Neural progenitor cell (in vitro differentiated cells): ENCODE measurements around the gene TMEM117. TPM values are rescaled to one million over a fixed set of nuclear protein-coding genes. Genes with fewer than 3 reads are reported as not detected.
A peak's percentile ranks its signal among the peaks of the same experiment; 100 is the strongest.

Experiments used
- DNase-seq: peaks from one replicate; pipeline ENCODE4 v3.0.0-alpha.2; 2016; ENCODE audit warnings: low spot score
- H2AFZ ChIP-seq: fragments of 200-600 bp; sonication (generic); replicated peaks from 2 replicates; pipeline ENCODE4 v1.6.1; 2016; ENCODE audit warnings: antibody characterized with exemption
- H3F3A ChIP-seq: fragments of 200-600 bp; sonication (generic); 2 replicates; pipeline ENCODE4 v1.6.1; 2016; ENCODE audit warnings: antibody characterized with exemption, low read depth
- H3K27ac ChIP-seq: fragments of 200-600 bp; sonication (generic); 2 replicates; pipeline ENCODE4 v1.5.1; 2016; ENCODE audit warnings: mild to moderate bottlenecking
- H3K27me3 ChIP-seq: fragments of 200-600 bp; sonication (generic); 2 replicates; pipeline ENCODE4 v1.6.1; 2016; ENCODE audit warnings: mild to moderate bottlenecking, moderate library complexity
- H3K36me3 ChIP-seq: fragments of 200-600 bp; sonication (generic); 2 replicates; pipeline ENCODE4 v1.5.1; 2016
- H3K4me1 ChIP-seq: fragments of 200-600 bp; sonication (generic); 2 replicates; pipeline ENCODE4 v1.6.1; 2016; ENCODE audit warnings: mixed run types
- H3K4me2 ChIP-seq: fragments of 200-600 bp; sonication (generic); 2 replicates; pipeline ENCODE4 v1.6.1; 2016
- H3K4me3 ChIP-seq: fragments of 200-600 bp; sonication (generic); 2 replicates; pipeline ENCODE4 v1.5.1; 2016
- H3K79me2 ChIP-seq: fragments of 200-600 bp; sonication (generic); 2 replicates; pipeline ENCODE4 v1.6.1; 2016; ENCODE audit warnings: low read depth
- H3K9ac ChIP-seq: fragments of 200-600 bp; sonication (generic); 2 replicates; pipeline ENCODE4 v1.6.1; 2016
- H3K9me3 ChIP-seq: fragments of 200-600 bp; sonication (generic); 2 replicates; pipeline ENCODE4 v1.5.1; 2016; ENCODE audit warnings: low read depth
- H4K20me1 ChIP-seq: fragments of 200-600 bp; sonication (generic); 2 replicates; pipeline ENCODE4 v1.6.1; 2016; ENCODE audit warnings: low read depth
- H3K27ac Mint-ChIP-seq: 3 replicates; pipeline ENCODE4 v1.8.0; 2021; ENCODE audit warnings: mixed read lengths
- H3K27me3 Mint-ChIP-seq: 2 replicates; pipeline ENCODE4 v1.8.0; 2022; ENCODE audit warnings: low read depth, mild to moderate bottlenecking, inconsistent platforms, moderate library complexity, mixed read lengths; ENCODE audit not compliant: insufficient read depth
- H3K36me3 Mint-ChIP-seq: 3 replicates; pipeline ENCODE4 v1.8.0; 2021; ENCODE audit warnings: mixed read lengths
- H3K4me1 Mint-ChIP-seq: 3 replicates; pipeline ENCODE4 v1.8.0; 2021; ENCODE audit warnings: mixed read lengths
- H3K4me3 Mint-ChIP-seq: 3 replicates; pipeline ENCODE4 v1.8.0; 2021; ENCODE audit warnings: mild to moderate bottlenecking, moderate library complexity, mixed read lengths
- H3K9me3 Mint-ChIP-seq: 3 replicates; pipeline ENCODE4 v1.8.0; 2020; ENCODE audit warnings: mixed read lengths
- CTCF ChIP-seq: fragments of 200-600 bp; sonication (generic); IDR thresholded peaks from 2 replicates; pipeline ENCODE4 v1.5.1; 2017; ENCODE audit warnings: antibody characterized with exemption, mild to moderate bottlenecking
- EZH2 ChIP-seq: fragments of 200-600 bp; sonication (generic); IDR thresholded peaks from 2 replicates; pipeline ENCODE4 v1.6.1; 2017; ENCODE audit warnings: antibody characterized with exemption, mild to moderate bottlenecking, moderate library complexity
- EZH2phosphoT487 ChIP-seq: fragments of 200-600 bp; sonication (generic); IDR thresholded peaks from 2 replicates; pipeline ENCODE4 v1.6.1; 2017; ENCODE audit warnings: antibody characterized with exemption
- total RNA-seq: library from RNA; depleted of rRNA; stranded (reverse); fragments of >200 nt; gene quantifications from 2 replicates; pipeline ENCODE4 v1.2.3, GENCODE V29; 2015; ENCODE audit warnings: low replicate concordance

The TMEM117 gene
- total RNA-seq, 1 donor from 2014 or later, result 1.6 TPM

- Histone ChIP-seq H3F3A (no peaks in the 10 kb centered on the region), H3K27ac (no peak overlapping the region), H4K20me1 (no peaks in the 10 kb centered on the region), H3K36me3 (no peaks in the 10 kb centered on the region), H3K4me3 (no peak overlapping the region), H3K9me3 (no peaks in the 10 kb centered on the region), H3K9ac (no peak overlapping the region), H3K4me2 (no peak overlapping the region), H3K4me1 (no peaks in the 10 kb centered on the region), H2AFZ (peak overlapping the region; percentile 53), H3K27me3 (no peaks in the 10 kb centered on the region), H3K79me2 (no peaks in the 10 kb centered on the region)
- Mint-ChIP-seq H3K27me3 (no peaks in the 10 kb centered on the region), H3K27ac (no peak overlapping the region), H3K9me3 (no peaks in the 10 kb centered on the region), H3K4me3 (no peak overlapping the region), H3K4me1 (no peaks in the 10 kb centered on the region), H3K36me3 (no peaks in the 10 kb centered on the region)
- peak; percentile 28 for DNase-seq
- TF ChIP-seq EZH2, result no peak
- no peak for TF ChIP-seq EZH2phosphoT487
- peak; percentile 55 for TF ChIP-seq CTCF
Observed at GRCh38 chr12:43914923-43915468, 79.1 kb downstream of the TMEM117 start.

- H3K79me2 ChIP-seq, result no peaks in the 10 kb centered on the region
- H3K4me3 Mint-ChIP-seq, result no peak overlapping the region
- H3K36me3 Mint-ChIP-seq, result no peaks in the 10 kb centered on the region
- H3K27ac Mint-ChIP-seq, result no peak overlapping the region
- H3K36me3 ChIP-seq, result no peaks in the 10 kb centered on the region
- no peaks in the 10 kb centered on the region for H3K27me3 ChIP-seq
- no peak overlapping the region for H3K4me3 ChIP-seq
- no peak overlapping the region for H3K4me2 ChIP-seq
- H3K9ac ChIP-seq, result no peak overlapping the region
- H3F3A ChIP-seq, result no peaks in the 10 kb centered on the region
- H3K9me3 ChIP-seq, result no peaks in the 10 kb centered on the region
- no peak overlapping the region for H3K27ac ChIP-seq
- H4K20me1 ChIP-seq, result no peaks in the 10 kb centered on the region
- no peaks in the 10 kb centered on the region for H3K27me3 Mint-ChIP-seq
- no peak overlapping the region for H2AFZ ChIP-seq
- no peaks in the 10 kb centered on the region for H3K9me3 Mint-ChIP-seq
- H3K4me1 ChIP-seq, result no peaks in the 10 kb centered on the region
- no peak for DNase-seq
- no peak for TF ChIP-seq CTCF
- no peak for TF ChIP-seq EZH2phosphoT487
- no peak for TF ChIP-seq EZH2
- H3K4me1 Mint-ChIP-seq, result no peaks in the 10 kb centered on the region
Observed at GRCh38 chr12:43917896-43918295, 82.0 kb downstream of the TMEM117 start.

- no peaks in the 10 kb centered on the region for H3K9me3 Mint-ChIP-seq
- no peak for TF ChIP-seq EZH2
- TF ChIP-seq EZH2phosphoT487, result no peak
- TF ChIP-seq CTCF, result no peak
- Histone ChIP-seq H3F3A (no peaks in the 10 kb centered on the region), H3K27ac (no peak overlapping the region), H3K27me3 (no peaks in the 10 kb centered on the region), H3K9me3 (no peaks in the 10 kb centered on the region), H3K79me2 (no peaks in the 10 kb centered on the region), H3K36me3 (no peaks in the 10 kb centered on the region), H3K9ac (no peak overlapping the region), H3K4me1 (no peaks in the 10 kb centered on the region), H3K4me3 (no peak overlapping the region), H2AFZ (no peak overlapping the region), H4K20me1 (no peaks in the 10 kb centered on the region), H3K4me2 (no peak overlapping the region)
- H3K27me3 Mint-ChIP-seq, result no peaks in the 10 kb centered on the region
- H3K27ac Mint-ChIP-seq, result no peak overlapping the region
- H3K36me3 Mint-ChIP-seq, result no peaks in the 10 kb centered on the region
- DNase-seq, result no peak
- H3K4me1 Mint-ChIP-seq, result no peaks in the 10 kb centered on the region
- no peak overlapping the region for H3K4me3 Mint-ChIP-seq
Observed at GRCh38 chr12:43921666-43922337, 85.9 kb downstream of the TMEM117 start.
